AG10803 (cell line): ENCODE data around the gene PCBP3.
A peak's percentile ranks its signal among the peaks of the same experiment; 100 is the strongest.
"Not testable (repeated sequence)": the region's sequence is repeated elsewhere in the genome, so short reads cannot be mapped to it uniquely, and the experiment has no call there.

Experiments
- DNase-seq: peaks from one replicate; pipeline ENCODE4 v3.0.0; 2010; ENCODE audit warnings: low read depth
- H3K4me3 ChIP-seq: 2 replicates; pipeline ENCODE4 v1.5.1; 2011; ENCODE audit warnings: mild to moderate bottlenecking, low read length, control low read depth
- CTCF ChIP-seq: conservative IDR thresholded peaks from 2 replicates; pipeline ENCODE4 v1.5.1; 2011; ENCODE audit warnings: mild to moderate bottlenecking, low read length, control low read depth, inconsistent platforms

Gene PCBP3

GRCh38 chr21:45642122-45642813 is 1.3 kb upstream of the PCBP3 start:
- no peak for TF ChIP-seq CTCF
- DNase-seq: no peak
- H3K4me3 ChIP-seq: no peak overlapping the region

GRCh38 chr21:45644041-45644906 is 749 bp downstream of the PCBP3 start:
- H3K4me3 ChIP-seq: peak overlapping the region; percentile 57
- TF ChIP-seq CTCF: no peak

GRCh38 chr21:45651921-45652320 is 8.4 kb downstream of the PCBP3 start:
- no peak for DNase-seq
- no peak overlapping the region for H3K4me3 ChIP-seq
- no peak for TF ChIP-seq CTCF

More at GRCh38 chr21:45644041-45644906, 749 bp downstream of the PCBP3 start:
- no peak for DNase-seq

- peak; percentile 82 for DNase-seq
- TF ChIP-seq CTCF: no peak
- H3K4me3 ChIP-seq: no peak overlapping the region
These were observed 11.6 kb downstream of the PCBP3 start for GRCh38 chr21:45655124-45655523.

GRCh38 chr21:45656114-45656513 is 12.6 kb downstream of the PCBP3 start:
- not testable (repeated sequence) for H3K4me3 ChIP-seq, DNase-seq

- DNase-seq, H3K4me3 ChIP-seq: not testable (repeated sequence)
These were observed 18.5 kb downstream of the PCBP3 start for GRCh38 chr21:45661913-45662622.

- not testable (repeated sequence) for H3K4me3 ChIP-seq, DNase-seq
These were observed 19.2 kb downstream of the PCBP3 start for GRCh38 chr21:45662623-45663245.

- no peak for TF ChIP-seq CTCF
These were observed 25.9 kb downstream of the PCBP3 start for GRCh38 chr21:45669382-45669781.

More at GRCh38 chr21:45669382-45669781, 25.9 kb downstream of the PCBP3 start:
- DNase-seq: no peak
- H3K4me3 ChIP-seq: no peak overlapping the region
